ENCODE data around the gene PTOV1. TPM values are rescaled to one million over a fixed set of nuclear protein-coding genes. Genes with fewer than 3 reads are reported as not detected.

PTOV1 gene
- polyA plus RNA-seq, 1 experiment: 67.6 TPM

GRCh38 chr19:49896863-49897621 is 46.1 kb downstream of the PTOV1 start, which contains the start of gene IL4I1:
IL4I1 (minus strand) TSS chr19:49896887; CDS start chr19:49896160, 727 bp downstream.
- CTCF ChIA-PET: interaction anchor here (0.6 to 1.2 kb wide), 3 partner anchors 10 to 404 kb away, joined by 3 read pairs; no protein-coding TSS in a partner anchor
- POLR2A ChIA-PET: no interaction called here
- no peaks in the 10 kb centered on the region for H3K27me3 ChIP-seq (ENCODE audit: control insufficient read depth, insufficient read depth, low read length)
- no peak for DNase-seq (ENCODE audit: low read depth)
- TF ChIP-seq, protein P1, sequence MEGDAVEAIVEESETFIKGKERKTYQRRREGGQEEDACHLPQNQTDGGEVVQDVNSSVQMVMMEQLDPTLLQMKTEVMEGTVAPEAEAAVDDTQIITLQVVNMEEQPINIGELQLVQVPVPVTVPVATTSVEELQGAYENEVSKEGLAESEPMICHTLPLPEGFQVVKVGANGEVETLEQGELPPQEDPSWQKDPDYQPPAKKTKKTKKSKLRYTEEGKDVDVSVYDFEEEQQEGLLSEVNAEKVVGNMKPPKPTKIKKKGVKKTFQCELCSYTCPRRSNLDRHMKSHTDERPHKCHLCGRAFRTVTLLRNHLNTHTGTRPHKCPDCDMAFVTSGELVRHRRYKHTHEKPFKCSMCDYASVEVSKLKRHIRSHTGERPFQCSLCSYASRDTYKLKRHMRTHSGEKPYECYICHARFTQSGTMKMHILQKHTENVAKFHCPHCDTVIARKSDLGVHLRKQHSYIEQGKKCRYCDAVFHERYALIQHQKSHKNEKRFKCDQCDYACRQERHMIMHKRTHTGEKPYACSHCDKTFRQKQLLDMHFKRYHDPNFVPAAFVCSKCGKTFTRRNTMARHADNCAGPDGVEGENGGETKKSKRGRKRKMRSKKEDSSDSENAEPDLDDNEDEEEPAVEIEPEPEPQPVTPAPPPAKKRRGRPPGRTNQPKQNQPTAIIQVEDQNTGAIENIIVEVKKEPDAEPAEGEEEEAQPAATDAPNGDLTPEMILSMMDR (IDR thresholded peaks at IDR 0.05; ENCODE audit: insufficient read depth, low read depth, low read length): no peak
- no peak within 1 kb of the TSS for H3K4me3 ChIP-seq (ENCODE audit: low read depth, low read length)
- H3K36me3 ChIP-seq (ENCODE audit: control insufficient read depth, insufficient read depth, low read length): no peaks in the 10 kb centered on the region

DNA sequence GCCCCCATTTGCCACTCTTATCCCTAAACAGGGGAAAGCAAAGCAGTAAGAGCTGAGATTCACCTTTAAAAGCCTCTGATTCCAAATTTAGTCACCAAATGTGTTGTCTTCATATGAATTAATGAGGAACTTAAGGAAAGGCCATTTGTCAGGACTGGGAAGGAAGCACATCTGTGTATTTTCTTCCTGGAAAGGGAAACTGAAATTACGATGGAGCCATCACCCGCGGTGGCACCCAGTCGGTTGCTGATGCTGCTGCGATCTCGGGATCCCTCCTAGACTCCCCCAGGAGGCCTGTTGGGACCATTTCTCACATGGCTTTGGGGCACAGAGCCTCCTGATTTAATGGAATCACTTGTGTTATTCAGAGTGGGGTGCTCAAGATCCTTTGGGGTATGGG is 53.2 kb downstream of the PTOV1 start:
- CTCF ChIA-PET: no interaction called here
- no peaks in the 10 kb centered on the region for H3K27me3 ChIP-seq (ENCODE audit: control insufficient read depth, insufficient read depth, low read length)
- TF ChIP-seq, protein P1 (IDR thresholded peaks at IDR 0.05; ENCODE audit: insufficient read depth, low read depth, low read length): no peak
- DNase-seq (ENCODE audit: low read depth): no peak
- POLR2A ChIA-PET: no interaction called here
- peaks cover 14% of the 10 kb centered on the region for H3K36me3 ChIP-seq (ENCODE audit: control insufficient read depth, insufficient read depth, low read length)
- H3K4me3 ChIP-seq (ENCODE audit: low read depth, low read length): no peak overlapping the region

- ChIA-PET POLR2A (no interaction called here), CTCF (interaction anchor here (0.8 to 1.0 kb wide), 2 partner anchors 10 to 17 kb away, joined by 3 to 4 read pairs; partner anchors contain the start of gene IL4I1)
Measured at GRCh38 chr19:49906879-49907564, 56.1 kb downstream of the PTOV1 start.

GRCh38 chr19:49907745-49908446 is 56.9 kb downstream of the PTOV1 start:
- POLR2A ChIA-PET: interaction anchor here (0.6 kb wide), 1 partner anchor 44 kb away, joined by 3 read pairs; no protein-coding TSS in a partner anchor
- TF ChIP-seq, protein P1 (IDR thresholded peaks at IDR 0.05; ENCODE audit: insufficient read depth, low read depth, low read length): no peak
- H3K27me3 ChIP-seq (ENCODE audit: control insufficient read depth, insufficient read depth, low read length): no peaks in the 10 kb centered on the region
- H3K4me3 ChIP-seq (ENCODE audit: low read depth, low read length): no peak overlapping the region
- H3K36me3 ChIP-seq (ENCODE audit: control insufficient read depth, insufficient read depth, low read length): peaks cover 21% of the 10 kb centered on the region
- CTCF ChIA-PET: interaction anchor here (1.8 kb wide), 1 partner anchor 17 kb away, joined by 7 read pairs; no protein-coding TSS in a partner anchor
- no peak for DNase-seq (ENCODE audit: low read depth)

More at GRCh38 chr19:49906879-49907564, 56.1 kb downstream of the PTOV1 start:
- DNase-seq (ENCODE audit: low read depth): no peak
- H3K36me3 ChIP-seq (ENCODE audit: control insufficient read depth, insufficient read depth, low read length): peaks cover 20% of the 10 kb centered on the region
- no peaks in the 10 kb centered on the region for H3K27me3 ChIP-seq (ENCODE audit: control insufficient read depth, insufficient read depth, low read length)
- H3K4me3 ChIP-seq (ENCODE audit: low read depth, low read length): no peak overlapping the region
- TF ChIP-seq, protein P1 (IDR thresholded peaks at IDR 0.05; ENCODE audit: insufficient read depth, low read depth, low read length): no peak
